Hindlimb muscle (tissue), 1 donor: ENCODE data around the gene IGLL5. TPM values are rescaled to one million over a fixed set of nuclear protein-coding genes. Genes with fewer than 3 reads are reported as not detected.

ENCODE experiments used
- DNase-seq: peaks from one replicate; pipeline ENCODE4 v3.0.0-alpha.2; 2013
- polyA plus RNA-seq: library from polyadenylated mRNA; unstranded; fragments of 120-200 nt; gene quantifications from one replicate; pipeline ENCODE4 v1.2.1, GENCODE V29; 2013; ENCODE audit not compliant: insufficient read length

IGLL5 gene
- 0.22 TPM for polyA plus RNA-seq

DNA sequence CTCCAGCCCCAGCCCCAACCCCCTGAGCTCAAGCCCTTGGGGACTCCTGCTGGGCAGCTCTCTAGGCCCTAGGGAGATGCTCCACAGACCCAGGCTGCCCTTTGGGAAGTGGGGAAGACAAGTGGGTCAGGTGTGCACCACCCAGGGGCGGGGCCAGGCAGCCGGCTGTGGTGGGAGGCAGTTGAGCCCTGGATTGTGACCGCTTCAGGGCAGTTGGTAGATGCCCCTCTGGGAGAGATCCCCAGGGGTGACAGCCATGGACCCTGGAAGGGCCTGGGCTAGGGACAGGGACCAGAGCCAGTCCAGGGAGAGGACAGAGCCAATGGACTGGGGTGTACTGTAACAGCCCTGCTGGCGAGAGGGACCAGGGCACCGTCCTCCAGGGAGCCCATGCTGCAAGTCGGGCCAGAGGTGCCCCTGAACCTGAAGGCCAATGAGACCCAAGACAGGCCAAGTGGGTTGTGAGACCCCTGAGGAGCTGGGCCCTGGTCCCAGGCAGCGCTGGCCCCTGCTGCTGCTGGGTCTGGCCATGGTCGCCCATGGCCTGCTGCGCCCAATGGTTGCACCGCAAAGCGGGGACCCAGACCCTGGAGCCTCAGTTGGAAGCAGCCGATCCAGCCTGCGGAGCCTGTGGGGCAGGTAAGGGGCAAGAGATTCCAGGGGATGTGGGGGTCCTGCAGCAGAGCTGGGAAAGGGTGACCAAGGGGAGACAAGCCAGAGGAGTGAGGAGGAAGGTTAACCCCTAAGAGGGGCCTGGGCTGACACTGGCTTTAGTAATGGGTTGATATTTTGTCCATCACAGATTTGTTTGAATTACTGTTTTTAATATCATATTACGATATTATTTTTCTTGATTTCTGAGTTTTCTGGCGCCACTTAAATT, at the start of gene IGLL5:
TSS of gene IGLL5 (plus strand) at position 196 of the 883 bp plus-strand sequence. CDS start at position 434, 238 bp downstream.
- DNase-seq, result no peak

GRCh38 chr22:22838148-22838786, 49.3 kb upstream of the IGLL5 start:
- DNase-seq, result no peak

DNA sequence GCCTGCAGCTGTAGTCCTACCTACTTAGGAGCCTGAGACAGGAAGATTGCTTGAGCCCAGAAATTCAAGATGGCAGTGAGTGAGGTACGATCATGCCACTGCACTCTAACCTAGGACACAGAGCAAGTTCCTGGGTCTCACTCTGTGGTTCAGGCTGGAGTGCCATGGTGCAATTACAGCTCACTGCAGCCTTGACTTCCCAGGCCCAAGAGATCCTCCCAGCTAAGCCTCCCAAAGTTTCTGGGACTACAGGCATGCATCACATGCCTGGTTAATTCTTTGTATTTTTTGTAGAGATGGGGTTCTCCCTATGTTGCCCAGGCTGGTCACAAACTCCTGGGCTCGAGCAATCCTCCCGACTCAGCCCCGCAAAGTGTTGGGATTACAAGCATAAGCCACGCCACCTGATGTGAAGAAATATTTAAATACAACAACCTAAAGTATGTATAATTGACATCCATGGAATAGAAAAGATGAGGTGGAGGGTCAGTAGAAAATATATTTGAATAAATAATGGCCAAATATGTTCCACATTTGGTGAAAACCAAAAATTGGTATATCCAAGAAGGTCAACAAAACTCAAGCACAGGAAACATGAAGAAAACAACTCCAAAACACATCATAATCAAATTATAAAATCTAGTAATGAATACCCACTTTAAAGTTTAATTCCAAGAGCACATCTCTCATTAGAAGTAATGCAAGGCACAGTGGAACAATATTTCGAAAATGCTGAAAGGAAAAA, 47.9 kb upstream of the IGLL5 start:
- no peak for DNase-seq

DNA sequence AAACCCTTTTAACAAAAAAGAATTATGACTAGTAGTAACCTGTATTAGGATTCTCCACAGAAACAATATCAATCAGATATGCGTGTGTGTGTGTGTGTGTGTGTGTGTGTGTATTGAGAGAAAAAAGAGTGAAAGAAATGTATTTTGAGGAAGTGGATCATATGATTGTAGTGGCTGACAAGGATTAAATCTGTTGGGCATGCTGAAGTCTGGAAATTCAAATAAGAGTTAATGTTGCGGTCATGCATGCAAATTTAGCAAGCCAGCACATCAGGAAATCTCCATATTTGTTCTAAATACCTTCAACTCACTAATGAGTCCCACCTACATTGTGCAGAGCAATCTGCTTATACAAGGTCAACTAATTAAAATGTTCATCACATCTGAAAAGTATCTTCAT, 46.8 kb upstream of the IGLL5 start:
- no peak for DNase-seq

GRCh38 chr22:22841598-22841997, 46.0 kb upstream of the IGLL5 start:
- DNase-seq, result no peak

DNA sequence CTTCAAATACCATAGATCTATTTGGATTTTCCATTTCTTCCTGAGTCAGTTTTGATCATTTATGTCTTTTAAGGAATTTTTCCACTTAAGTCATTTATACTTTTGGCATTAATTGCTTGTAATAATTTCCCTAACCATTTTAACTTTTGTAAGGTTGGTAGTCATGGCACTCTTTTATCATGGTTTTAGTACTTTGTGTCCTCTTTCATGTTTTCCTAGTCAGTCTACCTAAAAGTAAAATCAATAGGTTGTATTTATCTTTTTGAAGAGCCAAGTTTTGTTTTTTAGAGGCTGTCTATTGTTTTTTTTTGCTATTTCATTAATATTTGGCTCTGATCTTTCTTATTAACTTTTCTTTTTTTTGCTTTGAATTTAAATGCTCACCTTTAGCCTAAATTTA, 45.5 kb upstream of the IGLL5 start:
- DNase-seq, result no peak

GRCh38 chr22:22843848-22844247, 43.8 kb upstream of the IGLL5 start:
- DNase-seq, result no peak

DNA sequence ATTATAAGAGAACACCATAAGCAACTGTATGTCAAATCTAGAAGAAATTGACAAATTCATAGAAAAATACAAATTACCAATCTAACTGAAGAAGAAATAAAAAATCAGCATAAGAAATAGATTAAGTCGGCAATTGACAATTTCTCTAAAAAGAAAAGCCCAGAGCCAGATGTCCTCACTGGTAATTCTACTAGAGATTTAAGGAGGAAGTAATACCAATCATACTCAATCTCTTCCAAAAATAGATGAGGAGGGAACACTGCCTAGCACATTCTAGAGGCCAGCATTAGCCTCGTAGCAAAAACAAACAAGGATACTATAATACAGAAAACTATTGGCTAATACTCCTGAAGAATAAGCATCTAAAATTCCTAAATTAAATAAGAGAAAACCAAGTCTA, 40.4 kb upstream of the IGLL5 start:
- DNase-seq, result no peak

DNA sequence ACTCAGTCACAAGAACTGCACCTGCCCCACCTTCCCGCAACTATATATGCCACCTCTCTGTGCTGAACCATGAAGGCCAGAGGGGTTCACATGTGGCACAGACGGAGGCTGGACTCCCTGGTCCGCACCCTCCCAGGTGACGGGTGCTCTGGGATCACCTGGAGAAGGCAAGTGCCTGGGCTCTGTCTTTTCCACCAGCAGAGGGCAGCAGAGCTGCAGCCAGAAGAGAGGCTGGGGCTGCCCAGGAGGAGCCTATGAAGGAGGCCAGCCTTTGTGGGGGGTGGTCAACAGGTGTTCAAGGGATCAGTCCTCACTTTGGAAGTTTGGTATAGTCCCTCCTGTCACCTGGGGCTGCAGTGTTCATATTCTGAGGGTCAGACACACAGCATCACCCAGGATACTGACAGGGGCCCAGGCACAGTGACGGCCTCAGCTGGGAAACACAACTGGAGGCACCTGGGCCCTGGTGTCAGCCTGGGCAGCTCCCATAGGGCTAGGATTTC, 39.2 kb upstream of the IGLL5 start:
- DNase-seq, result peak; percentile 33

GRCh38 chr22:22849640-22850610, 37.7 kb upstream of the IGLL5 start:
- DNase-seq, result no peak

DNA sequence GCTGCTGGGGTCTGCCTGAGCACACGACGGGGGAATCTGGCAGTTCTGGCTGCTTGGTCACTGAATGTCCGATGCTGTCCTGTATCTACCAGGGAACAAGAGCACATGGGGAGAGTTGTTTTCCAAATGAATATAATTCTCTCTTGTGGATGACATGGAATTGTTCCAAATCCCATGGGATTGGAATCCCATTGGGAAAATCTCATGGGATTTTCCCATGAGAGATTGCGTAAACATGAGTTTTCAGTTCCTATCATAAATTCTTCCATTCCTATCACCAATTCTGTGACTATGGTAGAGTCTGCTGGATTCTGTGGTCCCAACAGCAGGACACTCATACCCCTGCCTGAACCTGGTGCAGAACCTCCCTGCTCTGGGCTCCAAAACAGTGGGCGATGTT, 35.6 kb upstream of the IGLL5 start:
- no peak for DNase-seq

DNA sequence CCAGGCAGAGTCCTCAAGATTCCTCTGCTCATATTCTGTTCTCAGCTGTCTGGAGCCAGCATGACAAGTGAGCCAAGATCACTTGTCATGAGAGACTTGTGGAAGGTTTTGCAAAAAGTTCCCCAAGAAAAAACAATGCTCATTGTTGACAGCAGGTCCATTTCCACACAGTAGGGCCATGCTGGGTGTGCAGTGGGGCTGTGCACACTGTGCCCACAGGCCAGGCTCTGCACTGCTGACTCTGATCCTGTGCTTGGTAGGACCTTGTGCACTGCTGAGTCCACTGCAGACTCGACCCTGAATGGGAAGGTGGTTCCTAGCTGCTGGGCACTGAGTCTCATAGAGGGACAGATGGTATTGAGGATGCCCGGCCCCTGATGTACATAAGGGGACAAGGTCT, 33.9 kb upstream of the IGLL5 start:
- DNase-seq, result no peak

DNA sequence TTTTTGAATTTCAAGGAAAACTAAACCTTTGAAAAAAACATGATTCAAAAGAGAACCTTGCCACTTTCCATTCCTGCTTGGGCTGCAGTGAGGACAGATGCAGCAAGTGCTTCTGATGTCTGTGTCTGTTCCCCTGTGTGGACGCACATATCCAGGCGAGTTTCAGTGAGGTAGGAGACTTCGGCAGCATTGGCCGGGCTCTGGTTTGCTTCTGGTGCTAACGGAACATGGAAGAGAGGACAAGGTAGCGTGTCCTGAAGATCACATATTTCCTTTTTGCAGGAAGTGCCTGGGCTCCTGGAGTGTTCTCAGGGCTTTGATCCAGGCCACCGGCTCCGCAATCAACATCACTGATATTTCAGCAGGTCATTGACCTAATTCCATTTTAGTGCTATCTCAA, 33.1 kb upstream of the IGLL5 start:
- no peak for DNase-seq

DNA sequence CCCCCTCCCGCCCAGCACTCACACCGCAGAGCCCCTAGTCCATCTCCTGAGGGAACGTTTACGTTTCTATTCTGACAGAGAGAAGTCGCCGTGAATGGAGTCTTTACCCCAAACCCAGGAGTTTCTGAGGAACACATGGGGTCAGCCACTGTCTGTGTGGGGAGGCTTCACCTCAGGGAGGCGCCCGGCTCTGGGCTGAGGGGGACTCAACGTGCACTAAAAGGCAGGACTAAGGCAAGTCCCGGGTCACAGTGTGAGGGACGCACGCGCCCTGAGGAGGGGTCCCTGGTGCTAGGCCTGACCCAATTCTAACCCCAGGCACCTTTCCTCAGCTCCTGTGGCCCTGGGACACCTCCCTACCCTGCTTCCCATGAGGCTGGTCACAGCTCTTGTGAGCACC, 32.5 kb upstream of the IGLL5 start:
- DNase-seq, result no peak

DNA sequence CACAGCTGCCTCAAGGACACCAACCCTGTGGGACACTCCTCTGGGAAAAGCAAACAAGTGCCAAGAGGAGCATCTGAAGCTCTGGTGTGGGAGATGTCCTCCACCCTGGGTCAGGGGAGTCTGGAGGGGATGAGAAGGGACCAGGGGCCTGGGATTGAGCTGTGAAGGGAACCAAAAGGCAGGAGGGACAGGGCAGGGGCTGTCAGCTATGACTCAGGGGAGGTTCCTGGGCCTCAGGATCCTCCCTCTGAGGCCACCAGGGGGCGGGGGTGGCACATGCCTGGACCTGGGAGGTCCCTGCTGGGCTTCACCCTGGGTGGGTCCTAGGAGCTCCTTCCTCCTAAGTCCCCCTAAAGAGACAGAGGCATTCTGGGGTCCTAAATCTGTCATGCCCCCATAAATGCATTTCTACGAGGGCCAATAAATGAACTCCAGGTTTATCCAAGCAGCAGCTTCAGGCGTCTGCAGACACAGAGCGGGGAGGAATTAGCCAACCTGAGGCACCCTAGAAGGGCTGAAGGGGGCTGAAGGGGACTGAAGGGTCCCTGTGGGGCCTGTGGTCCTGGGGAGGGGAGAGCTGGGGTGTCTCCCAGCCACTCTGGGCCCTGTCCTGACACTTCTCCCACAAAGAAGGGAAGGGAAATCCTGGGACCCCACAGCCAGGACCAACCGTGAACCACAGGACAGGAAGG, 31.9 kb upstream of the IGLL5 start:
- DNase-seq, result no peak

DNA sequence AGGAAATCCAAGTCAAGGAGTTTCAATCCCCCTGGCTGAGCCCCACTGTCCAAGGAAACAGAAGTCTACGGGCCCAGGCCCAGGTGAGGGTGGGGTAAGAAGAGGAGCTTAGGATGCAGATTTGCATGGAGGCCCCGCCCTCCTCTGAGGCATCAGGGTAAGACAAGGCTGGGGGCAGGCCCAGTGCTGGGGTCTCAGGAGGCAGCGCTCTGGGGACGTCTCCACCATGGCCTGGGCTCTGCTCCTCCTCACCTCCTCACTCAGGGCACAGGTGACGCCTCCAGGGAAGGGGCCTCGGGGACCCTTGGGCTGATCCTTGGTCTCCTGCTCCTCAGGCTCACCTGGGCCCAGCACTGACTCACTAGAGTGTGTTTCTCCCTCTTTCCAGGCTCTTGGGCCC, 31.3 kb upstream of the IGLL5 start:
- DNase-seq, result no peak

- DNase-seq, result no peak
Observed at GRCh38 chr22:22856885-22857606, 30.6 kb upstream of the IGLL5 start.

DNA sequence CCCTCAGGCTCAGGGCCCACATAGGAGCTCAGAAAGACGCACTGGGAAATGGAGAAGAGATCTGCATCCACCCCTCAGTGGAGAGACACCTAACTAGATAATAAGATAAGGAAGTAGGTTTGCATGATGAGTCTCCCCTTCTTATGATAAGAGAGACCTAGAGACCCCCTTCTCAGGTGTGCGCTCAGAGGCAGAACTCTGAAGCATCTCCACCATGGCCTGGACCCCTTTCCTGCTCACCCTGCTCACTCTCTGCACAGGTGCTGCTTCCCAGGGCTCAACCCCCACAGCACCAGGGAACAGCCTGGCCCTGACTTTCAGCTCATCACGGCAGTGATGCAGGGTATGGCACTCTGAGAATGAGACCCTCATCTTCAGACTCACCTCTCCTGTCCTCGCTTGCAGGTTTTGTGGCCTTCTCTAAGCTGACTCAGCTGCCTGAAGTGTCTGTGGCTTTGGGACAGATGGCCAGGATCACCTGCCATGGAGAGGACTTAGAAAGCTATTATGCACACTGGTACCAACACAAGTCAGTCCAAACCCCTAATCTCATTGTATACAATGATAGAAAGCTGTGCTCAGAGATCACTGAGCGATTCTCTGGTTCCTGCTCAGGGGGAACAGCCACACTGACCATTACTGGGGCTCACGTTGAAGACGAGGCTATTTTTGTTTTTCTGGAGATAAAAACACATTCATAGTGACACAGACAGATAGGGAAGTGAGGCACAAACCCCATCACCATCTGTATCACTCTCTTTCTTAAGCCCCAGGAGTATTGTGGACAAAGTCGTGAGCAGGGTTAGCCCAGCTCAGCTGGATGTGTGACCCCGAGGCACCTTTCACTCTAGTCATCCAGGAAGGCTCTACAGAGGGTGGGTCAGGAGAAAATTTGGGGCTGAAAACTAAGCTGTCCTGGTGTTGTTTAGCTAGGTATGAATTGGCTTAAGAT, 29.7 kb upstream of the IGLL5 start:
- DNase-seq, result no peak

- no peak for DNase-seq
Observed at GRCh38 chr22:22858559-22858937, 29.1 kb upstream of the IGLL5 start.
